Nephron progenitor cell (in vitro differentiated cells): ENCODE data around the gene PPP1R14B.

Experiments used
- DNase-seq: peaks from one replicate; pipeline ENCODE4 v3.0.0; 2021
- H3K27ac Mint-ChIP-seq: 2 replicates; pipeline ENCODE4 v1.8.0; 2021; ENCODE audit warnings: mild to moderate bottlenecking, moderate library complexity, mixed read lengths
- H3K27me3 Mint-ChIP-seq: 2 replicates; pipeline ENCODE4 v1.8.0; 2021; ENCODE audit warnings: mild to moderate bottlenecking, low read depth, mixed read lengths; ENCODE audit not compliant: poor library complexity
- H3K36me3 Mint-ChIP-seq: 2 replicates; pipeline ENCODE4 v1.8.0; 2021; ENCODE audit warnings: low read depth, mixed read lengths
- H3K4me1 Mint-ChIP-seq: 2 replicates; pipeline ENCODE4 v1.8.0; 2021; ENCODE audit warnings: mixed read lengths
- H3K4me3 Mint-ChIP-seq: 2 replicates; pipeline ENCODE4 v1.8.0; 2021; ENCODE audit warnings: mild to moderate bottlenecking, moderate library complexity, mixed read lengths
- H3K9me3 Mint-ChIP-seq: 2 replicates; pipeline ENCODE4 v1.8.0; 2021; ENCODE audit warnings: mild to moderate bottlenecking, moderate library complexity, mixed read lengths
- TF ChIP-seq, protein P1 (sequence below): fragments of 200-600 bp; sonication (generic); IDR thresholded peaks from 2 replicates; pipeline ENCODE4 v1.5.0; 2021; ENCODE audit warnings: antibody characterized with exemption

Gene PPP1R14B

DNA sequence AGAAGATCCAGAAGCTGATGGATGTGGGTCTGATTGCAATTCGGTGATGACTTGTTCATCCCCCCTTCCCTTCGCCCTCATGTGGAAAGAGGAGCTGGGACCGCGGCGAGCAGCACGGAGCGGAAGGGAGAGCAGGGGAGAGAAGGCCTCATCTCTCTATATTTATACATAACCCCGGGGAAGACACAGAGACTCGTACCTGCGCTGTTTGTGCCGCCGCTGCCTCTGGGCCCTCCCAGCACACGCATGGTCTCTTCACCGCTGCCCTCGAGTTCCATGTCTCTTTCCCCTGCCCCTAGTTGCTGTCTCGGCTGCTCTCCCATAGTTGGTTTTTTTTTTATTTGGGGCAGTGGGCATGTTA is 42.7 kb downstream of the PPP1R14B start:
- H3K4me1 Mint-ChIP-seq: peaks cover 49% of the 10 kb centered on the region
- H3K27ac Mint-ChIP-seq: peak overlapping the region; percentile 98
- no peak for DNase-seq
- H3K4me3 Mint-ChIP-seq: no peak overlapping the region
- no peaks in the 10 kb centered on the region for H3K9me3 Mint-ChIP-seq
- H3K36me3 Mint-ChIP-seq: peaks cover 49% of the 10 kb centered on the region
- TF ChIP-seq, protein P1, sequence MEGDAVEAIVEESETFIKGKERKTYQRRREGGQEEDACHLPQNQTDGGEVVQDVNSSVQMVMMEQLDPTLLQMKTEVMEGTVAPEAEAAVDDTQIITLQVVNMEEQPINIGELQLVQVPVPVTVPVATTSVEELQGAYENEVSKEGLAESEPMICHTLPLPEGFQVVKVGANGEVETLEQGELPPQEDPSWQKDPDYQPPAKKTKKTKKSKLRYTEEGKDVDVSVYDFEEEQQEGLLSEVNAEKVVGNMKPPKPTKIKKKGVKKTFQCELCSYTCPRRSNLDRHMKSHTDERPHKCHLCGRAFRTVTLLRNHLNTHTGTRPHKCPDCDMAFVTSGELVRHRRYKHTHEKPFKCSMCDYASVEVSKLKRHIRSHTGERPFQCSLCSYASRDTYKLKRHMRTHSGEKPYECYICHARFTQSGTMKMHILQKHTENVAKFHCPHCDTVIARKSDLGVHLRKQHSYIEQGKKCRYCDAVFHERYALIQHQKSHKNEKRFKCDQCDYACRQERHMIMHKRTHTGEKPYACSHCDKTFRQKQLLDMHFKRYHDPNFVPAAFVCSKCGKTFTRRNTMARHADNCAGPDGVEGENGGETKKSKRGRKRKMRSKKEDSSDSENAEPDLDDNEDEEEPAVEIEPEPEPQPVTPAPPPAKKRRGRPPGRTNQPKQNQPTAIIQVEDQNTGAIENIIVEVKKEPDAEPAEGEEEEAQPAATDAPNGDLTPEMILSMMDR: no peak
- no peaks in the 10 kb centered on the region for H3K27me3 Mint-ChIP-seq

DNA sequence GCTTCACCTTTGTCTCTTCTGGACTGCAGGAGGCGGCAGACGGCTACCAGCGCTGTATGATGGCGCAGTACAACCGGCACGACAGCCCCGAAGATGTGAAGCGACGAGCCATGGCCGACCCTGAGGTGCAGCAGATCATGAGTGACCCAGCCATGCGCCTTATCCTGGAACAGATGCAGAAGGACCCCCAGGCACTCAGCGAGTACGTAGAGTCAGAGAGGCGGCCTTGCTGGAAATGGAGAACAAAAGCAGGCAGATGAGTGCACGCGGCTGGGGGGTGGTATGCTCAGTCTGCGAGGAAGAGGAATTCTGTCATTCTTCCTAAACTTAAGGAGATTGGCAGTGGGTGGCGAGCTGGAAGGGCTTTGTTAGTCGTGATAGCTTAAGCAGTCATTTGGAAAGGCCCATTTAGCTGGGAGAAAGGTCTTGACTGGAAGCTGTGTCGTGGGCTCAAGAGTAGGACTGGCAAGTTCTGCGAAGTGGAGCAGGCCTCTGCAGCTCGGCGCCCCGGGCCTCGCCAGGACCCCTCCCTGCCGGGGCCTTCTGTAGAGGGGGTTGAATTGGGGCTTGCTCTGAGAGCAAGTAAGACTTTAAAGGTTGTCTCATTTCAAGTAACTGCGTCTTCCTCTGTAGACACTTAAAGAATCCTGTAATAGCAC is 43.2 kb downstream of the PPP1R14B start:
- no peaks in the 10 kb centered on the region for H3K27me3 Mint-ChIP-seq
- no peaks in the 10 kb centered on the region for H3K9me3 Mint-ChIP-seq
- TF ChIP-seq, protein P1: no peak
- DNase-seq: no peak
- H3K36me3 Mint-ChIP-seq: peaks cover 49% of the 10 kb centered on the region
- peak overlapping the region; percentile 98 for H3K27ac Mint-ChIP-seq
- H3K4me3 Mint-ChIP-seq: peak overlapping the region; percentile 6
- H3K4me1 Mint-ChIP-seq: peaks cover 44% of the 10 kb centered on the region

DNA sequence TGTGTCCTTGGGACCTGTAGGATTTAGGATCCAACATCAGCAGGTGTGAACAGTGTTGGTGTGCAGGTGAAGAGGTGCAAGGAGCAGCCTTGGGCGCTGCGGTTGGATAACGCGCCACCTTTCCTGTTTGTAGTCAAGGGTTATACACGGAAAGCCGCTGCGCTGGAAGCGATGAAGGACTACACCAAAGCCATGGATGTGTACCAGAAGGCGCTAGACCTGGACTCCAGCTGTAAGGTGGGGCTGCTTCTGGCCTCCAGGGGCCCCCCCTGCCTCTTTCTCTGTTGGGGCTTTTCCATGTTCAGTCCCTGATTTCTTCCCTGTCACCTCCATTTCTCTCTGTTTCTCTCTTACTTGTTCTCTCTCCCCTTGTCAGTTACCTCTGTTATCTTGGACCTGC is 43.8 kb downstream of the PPP1R14B start:
- DNase-seq: no peak
- TF ChIP-seq, protein P1: no peak
- H3K9me3 Mint-ChIP-seq: no peaks in the 10 kb centered on the region
- H3K27ac Mint-ChIP-seq: peak overlapping the region; percentile 98
- H3K4me1 Mint-ChIP-seq: peaks cover 44% of the 10 kb centered on the region
- no peak overlapping the region for H3K4me3 Mint-ChIP-seq
- no peaks in the 10 kb centered on the region for H3K27me3 Mint-ChIP-seq
- H3K36me3 Mint-ChIP-seq: peaks cover 49% of the 10 kb centered on the region

DNA sequence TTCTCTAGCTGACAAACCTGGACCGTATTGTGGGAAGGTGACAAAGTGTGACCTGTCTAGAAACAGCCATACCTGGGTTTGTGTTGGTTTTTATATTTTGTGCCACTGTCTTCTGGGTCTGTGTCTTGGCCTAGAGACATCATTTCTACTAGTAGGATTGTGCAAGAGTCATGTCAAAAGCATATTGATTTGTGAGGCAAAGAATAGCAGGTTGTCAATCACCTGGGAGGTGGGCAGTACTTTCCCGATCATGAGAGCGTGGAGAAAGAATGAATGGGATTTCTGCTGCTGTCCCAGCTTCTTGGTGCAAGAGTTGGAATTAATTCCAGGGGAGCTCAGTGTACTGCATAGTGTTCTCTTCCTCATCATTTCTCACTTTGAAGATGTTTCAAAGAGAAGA is 45.2 kb downstream of the PPP1R14B start:
- H3K4me1 Mint-ChIP-seq: peaks cover 33% of the 10 kb centered on the region
- H3K27ac Mint-ChIP-seq: peak overlapping the region; percentile 64
- no peaks in the 10 kb centered on the region for H3K9me3 Mint-ChIP-seq
- H3K4me3 Mint-ChIP-seq: no peak overlapping the region
- H3K27me3 Mint-ChIP-seq: no peaks in the 10 kb centered on the region
- DNase-seq: no peak
- TF ChIP-seq, protein P1: no peak
- peaks cover 62% of the 10 kb centered on the region for H3K36me3 Mint-ChIP-seq

DNA sequence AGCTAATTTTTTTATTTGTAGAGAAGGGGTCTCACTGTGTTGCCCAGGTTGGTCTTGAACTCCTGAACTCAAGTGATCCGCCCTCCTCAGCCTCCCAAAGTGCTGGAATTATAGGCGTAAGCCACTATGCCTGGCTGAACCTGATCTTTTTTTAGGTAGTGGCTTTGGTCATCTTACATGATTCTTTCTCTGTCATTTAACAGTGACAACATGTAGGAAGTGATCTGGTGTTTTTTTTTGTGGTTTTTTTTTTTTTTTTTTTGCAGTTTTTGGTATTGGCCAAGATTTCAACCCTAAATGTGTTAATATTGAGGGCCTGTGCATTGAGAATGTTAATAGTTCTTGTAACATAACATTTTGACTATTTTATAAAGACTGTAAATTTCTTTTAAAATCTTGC is 48.2 kb downstream of the PPP1R14B start:
- TF ChIP-seq, protein P1: no peak
- H3K4me1 Mint-ChIP-seq: peaks cover 10% of the 10 kb centered on the region
- DNase-seq: no peak
- H3K27ac Mint-ChIP-seq: no peak overlapping the region
- no peaks in the 10 kb centered on the region for H3K27me3 Mint-ChIP-seq
- no peak overlapping the region for H3K4me3 Mint-ChIP-seq
- H3K9me3 Mint-ChIP-seq: no peaks in the 10 kb centered on the region
- H3K36me3 Mint-ChIP-seq: peaks cover 73% of the 10 kb centered on the region

DNA sequence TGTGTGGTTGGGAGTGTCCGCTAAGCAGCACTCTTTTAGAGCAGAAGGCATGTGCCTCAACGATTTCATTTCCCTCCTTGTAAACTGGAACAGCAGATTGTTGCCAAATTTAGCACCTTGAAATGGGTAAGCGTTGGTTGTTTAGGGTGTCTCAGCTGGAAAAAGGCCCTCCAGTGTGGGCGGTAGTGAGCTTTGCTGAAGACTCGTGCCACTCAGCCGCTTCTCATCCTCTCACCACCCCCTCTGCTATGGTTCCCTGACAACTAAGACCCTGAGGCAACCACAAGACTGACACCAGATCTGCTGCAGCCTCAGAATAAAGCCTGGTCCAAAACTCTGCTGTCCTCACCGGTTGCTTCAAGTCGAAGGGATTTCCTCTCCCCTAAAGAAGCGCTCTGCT is 50.1 kb downstream of the PPP1R14B start:
- Mint-ChIP-seq H3K36me3 (peaks cover 69% of the 10 kb centered on the region), H3K27ac (peak overlapping the region; percentile 37), H3K4me1 (no peaks in the 10 kb centered on the region), H3K4me3 (no peak overlapping the region), H3K27me3 (no peaks in the 10 kb centered on the region), H3K9me3 (no peaks in the 10 kb centered on the region)
- no peak for DNase-seq
- TF ChIP-seq, protein P1: no peak
